Daoy (cell line): Measurements from ENCODE around the gene CRY2. TPM values are rescaled to one million over a fixed set of nuclear protein-coding genes. Genes with fewer than 3 reads are reported as not detected.

Experiments
- DNase-seq: peaks from one replicate; pipeline ENCODE4 v3.0.0-alpha.2; 2015; ENCODE audit warnings: low read depth
- total RNA-seq: library from RNA; depleted of rRNA; stranded (reverse); fragments of >200 nt; shearing (Covaris generic); gene quantifications from 2 replicates; pipeline ENCODE4 v1.2.3, GENCODE V29; 2014

The CRY2 gene
- total RNA-seq, 1 experiment from 2014 or later = 5.3 TPM

DNA sequence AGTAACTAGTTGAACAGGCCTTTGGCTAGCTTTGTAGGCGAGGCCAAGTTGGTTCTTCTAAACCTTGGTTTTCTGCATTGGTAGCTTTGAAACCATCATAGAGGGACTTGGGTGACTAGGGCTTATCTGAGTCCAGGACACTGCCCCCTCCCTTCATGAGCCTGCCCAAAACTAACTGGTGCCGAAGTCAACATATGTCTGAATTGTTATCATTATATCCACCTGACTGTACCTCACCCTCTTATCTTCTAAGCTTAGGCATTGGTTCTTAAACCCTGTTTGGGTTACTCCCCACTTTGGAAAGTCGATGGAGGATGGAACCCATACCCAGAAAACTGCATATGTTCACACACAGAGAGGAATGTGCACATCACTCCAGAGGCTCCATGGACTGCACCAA, 30.6 kb downstream of the CRY2 start:
- DNase-seq = no peak

DNA sequence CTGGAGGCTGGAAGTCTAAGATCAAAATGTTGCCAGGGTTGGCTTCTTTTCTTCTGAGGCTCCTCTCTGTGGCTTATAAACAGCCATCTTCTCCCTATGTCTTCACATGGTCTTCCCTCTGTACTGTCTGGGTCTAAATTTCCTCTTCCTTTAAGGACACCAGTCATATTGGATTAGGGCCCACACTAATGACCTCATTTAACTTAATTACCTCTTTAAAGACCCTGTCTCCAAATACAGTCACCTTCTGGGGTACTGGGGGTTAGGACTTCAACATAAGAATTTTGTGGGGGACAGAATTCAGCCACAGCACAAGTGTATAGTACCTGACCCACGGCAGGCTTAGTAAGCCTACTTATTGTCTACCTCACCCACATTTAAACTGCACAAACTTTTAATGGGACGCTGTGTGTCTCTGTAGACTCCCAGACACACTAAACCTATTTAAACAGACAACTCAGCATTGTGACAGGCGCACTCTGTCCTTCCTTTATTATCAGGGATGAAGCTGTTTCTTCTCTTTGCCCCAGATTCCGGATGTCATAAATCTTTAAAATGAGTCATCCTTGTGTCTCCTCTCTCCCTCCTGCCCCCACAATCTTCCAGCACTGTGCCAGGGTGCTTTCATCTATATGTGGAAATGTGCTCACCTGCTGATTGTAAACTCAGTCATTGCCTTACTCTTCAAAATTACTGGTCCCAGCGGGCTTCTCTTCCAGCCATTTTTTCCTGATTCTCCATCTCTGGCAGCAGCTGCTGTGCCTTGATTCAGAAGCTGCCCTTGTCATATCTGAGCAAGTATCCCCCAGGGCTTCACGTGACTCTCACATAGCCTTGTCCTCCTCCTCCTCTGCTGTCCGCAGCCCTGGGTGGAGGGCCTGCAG, 32.8 kb downstream of the CRY2 start:
- DNase-seq = peak; percentile 55

DNA sequence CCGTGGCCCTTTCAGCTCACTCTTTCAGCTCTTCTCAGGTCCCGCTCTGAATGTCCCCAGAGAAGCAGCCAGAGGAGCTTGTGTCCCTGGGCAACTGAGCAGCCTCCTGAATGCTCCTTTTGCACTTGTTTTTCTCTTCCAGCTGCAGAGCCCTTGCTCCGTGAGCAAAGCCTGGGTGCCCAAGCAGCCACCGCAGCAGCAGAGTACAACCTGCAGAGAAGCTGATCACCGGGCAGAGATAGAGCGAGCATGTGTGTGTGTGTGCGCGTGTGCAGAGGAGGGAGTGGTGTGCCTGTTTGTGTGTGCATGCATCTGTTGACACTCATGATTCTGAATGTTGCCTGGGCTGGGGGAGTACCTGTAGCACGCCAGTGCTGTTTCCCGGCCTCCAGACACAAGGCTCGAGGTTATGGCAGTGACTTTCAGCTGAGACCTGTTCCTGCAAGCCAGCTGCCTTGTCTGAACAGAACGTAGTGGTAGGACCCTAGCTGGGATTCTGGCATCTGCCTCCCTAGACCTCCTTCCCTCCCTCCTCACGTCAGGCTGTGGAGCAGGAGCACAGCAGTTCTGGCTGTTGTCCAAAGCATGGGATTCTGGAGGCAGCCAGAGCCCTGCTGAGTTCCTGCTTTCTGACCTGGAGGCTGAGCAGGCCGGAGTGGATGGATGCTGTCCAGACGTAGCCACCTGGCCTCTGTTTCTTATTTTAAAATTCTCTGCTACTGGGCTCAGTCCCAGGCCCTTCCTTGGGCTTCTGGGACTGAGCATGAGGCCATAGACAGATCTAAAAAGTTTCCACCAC, 33.7 kb downstream of the CRY2 start:
- no peak for DNase-seq

DNA sequence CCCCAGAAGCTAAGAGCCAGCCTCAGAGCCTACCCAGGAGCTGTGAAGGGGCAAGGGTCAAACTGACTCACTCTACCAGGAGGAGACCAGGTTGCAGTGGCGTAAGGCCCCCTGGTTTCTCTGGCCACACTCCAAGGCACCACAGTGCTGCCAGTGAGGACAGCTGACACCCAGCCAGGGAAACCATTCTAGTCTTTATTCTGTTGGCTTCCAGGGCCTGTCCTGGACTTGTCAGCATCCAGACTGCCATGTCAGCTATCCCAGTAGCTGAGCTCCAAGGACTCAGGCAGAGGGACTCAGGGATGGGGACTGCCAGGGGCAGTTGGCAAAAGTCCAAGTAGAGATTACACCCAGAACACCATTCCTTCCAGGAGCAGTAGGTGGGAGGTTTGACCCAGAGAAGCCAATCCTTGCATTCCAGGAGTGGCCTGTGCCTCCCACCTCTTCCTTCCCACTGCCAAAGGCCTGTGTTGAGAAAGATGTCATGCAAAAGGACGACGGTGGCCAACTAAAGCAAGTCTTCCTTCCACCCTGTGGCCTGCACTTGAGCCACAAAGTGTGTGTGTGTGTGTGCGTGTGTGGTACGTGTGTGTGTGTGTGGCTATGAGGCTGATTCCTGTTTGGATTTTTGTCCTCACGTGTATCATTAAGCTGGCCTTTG, 34.6 kb downstream of the CRY2 start:
- DNase-seq = no peak

DNA sequence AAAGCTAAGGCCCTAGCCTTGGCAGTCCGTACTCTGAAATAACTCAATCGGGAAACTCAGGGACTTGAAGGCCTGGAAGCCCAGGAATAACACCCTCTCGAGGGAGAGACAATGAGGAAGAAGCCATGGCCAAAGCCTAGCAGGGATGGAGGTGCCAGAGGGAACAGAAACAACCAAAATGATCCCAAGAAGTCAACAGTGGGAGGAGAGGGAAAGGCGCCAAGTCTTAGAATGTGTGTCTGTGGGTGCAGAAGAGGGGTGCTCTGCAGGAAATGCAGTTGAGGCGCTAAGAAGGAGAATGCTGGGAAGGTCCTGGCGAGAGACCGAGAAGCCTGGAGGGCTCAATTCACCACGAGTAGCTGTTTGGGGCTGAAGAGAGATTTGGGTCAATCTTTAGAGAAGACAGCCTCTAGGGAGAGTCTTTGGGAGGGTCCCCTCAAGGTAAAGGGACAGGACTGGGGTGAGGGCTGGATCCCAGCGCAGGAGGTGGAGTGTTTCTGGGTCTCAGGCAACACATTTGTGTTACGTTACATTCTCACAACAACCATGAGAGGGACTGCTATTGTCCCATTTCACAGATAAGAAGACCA, 37.4 kb downstream of the CRY2 start:
- no peak for DNase-seq

DNA sequence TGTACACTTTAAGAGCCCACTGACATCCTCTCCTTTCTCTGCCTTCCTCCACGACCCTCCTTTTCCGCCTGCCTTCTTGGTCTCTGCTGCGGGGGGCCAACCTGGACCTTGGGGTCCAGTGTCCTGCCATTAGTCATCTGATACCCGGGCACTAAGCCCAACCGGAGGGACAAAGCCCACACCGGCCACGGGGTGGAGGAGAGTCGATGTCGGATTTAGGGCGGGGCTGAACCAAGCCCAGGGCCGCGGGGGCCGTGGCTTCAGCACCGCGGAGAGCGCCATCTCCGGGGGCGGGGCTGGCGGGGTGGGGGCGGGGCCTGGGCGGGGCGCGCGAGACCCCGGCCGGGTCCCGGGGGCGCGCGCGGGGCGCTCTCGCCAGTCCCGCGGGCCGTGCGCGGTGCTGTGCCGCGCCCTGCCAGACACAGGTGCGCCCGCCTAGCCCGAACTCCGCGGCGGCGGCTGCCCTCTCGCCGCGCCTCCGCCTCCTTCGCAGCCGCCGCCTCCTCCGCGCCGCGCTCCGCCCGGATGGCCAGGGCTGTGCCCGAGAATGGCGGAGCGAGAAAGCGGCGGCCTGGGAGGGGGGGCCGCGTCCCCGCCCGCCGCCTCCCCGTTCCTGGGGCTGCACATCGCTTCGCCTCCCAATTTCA, 38.1 kb downstream of the CRY2 start, which contains the start of gene MAPK8IP1:
TSS of gene MAPK8IP1 (plus strand) at position 378 of the 647 bp plus-strand sequence. CDS start at position 548, 170 bp downstream.
- peak; percentile 39 for DNase-seq

DNA sequence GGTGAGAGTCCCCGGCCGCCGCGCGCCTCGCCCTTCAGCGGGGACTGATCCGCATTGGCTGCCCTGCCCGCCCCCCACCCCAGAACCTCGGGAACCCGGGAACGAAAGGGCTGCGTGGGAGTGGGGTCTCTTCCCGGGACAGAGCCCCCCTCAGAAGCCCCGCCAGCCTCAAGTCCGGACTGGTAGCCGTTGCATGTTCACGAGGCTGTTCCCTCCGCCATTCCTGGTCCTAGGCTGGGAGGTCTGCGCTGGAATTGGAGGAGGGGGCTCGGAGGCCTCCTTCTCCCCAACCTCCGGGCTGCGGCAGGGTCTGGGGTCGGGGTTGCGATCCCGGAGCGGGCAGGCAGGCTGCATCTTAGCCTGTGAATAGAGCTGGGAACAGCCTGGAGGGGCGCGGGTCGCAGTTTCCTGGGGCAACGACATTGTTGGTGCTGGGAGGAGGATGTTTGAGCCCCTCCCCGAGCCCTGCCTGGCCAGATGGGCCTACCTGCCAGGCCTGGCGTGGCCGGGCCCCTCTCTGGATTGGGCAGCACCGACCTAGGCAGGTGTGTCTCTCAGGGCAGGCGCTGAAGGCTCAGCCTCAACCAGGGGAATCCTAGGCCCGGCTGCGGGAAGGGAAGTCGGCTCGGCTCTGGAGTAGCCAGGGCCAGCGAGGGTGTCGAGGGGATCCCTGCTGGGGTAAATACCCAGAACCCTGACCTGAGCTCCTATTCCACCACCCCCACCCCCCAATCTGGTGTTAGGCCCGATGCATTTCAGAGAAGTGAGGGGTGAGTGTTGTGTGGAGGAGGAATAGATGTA, 38.8 kb downstream of the CRY2 start:
- no peak for DNase-seq

DNA sequence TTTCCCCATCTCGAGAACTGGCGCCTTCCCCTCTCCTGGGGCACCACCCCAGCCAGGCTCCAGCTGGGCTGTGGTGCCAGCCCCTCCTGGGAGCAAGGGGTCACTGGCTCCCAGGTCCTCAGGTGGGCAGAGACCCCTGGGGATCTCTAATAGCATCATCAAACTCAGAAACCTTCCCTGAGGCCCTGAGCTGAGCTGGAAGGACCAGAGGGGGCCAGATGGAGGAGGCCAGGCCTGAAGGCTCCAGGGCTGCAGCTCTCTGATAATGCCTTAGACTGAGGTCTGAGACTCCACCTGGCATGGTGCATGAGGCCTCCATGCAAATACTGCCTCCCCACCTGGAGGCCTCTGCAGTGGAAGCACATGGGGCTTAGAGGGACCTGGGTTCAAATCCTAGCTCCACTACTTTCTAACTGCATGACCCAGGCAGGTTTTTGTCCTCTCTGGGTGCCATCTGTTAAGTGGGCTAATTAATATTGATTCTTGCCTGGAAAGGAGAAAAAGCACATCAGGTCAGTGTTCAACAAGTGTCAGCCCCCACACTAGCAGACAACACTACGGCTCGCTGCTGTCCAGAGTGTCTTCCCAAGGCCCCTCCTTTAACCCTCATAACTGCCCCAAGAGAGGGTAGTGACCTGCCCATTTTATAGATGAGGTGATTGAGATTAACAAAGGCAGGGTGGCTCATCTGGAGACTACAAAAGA, 39.7 kb downstream of the CRY2 start:
- DNase-seq = no peak

DNA sequence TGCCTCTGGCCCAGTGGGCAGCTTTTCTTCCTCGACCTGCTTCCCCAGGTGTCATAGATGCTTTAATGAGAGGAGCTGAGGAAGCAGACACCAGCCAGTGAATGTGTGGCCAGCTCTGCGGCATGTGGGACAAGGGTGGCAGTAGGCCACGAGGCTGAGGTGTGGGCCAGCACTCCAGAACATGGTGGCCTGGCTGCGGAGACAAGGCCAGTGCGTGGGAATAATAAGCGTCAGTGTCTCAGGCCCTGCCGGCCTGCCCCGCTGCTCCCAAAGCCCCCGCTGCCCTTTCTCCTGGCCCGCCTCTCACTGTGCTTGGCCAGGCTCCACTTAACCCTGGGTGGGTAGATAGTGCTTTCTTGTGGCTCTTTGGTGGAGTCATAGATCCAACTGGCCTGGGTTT, 40.3 kb downstream of the CRY2 start:
- no peak for DNase-seq

DNA sequence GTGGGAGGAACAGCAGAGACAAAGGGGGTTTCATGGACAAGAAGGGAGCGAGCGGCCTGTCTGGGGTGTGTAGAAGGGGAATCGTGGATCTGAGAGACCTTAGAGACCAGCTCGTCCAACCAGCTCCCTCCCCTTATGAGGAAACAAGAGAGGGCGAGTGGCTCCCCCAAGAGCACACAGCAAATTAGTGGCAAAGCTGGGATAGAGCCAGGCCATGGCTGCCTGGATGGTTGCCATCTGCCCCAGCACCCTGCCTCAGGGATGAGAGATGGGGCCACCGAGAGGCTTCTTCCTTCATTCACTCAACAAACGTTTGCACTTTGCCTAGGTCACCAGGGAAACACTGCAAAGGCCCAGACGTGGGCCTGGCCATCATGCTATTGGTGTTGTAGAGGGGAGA, 42.3 kb downstream of the CRY2 start:
- no peak for DNase-seq

DNA sequence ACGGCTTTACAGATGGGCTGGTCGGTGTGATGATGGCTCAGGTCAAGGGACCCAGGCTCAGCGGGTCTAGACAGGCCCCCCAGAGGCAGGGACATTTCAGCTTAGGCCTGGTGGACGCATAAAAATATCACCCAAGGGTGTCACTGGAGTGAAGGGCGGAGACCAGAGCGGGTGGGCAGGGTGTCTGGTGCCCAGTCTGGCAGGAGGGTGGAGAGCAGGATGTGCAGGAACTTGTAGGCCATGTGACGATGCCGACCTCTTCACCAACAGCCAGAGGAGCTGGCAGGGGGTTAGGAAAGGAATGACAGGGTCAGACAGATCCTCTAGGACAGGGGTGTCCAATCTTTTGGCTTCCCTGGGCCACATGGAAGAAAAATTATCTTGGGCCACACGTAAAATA, 42.7 kb downstream of the CRY2 start:
- no peak for DNase-seq

DNA sequence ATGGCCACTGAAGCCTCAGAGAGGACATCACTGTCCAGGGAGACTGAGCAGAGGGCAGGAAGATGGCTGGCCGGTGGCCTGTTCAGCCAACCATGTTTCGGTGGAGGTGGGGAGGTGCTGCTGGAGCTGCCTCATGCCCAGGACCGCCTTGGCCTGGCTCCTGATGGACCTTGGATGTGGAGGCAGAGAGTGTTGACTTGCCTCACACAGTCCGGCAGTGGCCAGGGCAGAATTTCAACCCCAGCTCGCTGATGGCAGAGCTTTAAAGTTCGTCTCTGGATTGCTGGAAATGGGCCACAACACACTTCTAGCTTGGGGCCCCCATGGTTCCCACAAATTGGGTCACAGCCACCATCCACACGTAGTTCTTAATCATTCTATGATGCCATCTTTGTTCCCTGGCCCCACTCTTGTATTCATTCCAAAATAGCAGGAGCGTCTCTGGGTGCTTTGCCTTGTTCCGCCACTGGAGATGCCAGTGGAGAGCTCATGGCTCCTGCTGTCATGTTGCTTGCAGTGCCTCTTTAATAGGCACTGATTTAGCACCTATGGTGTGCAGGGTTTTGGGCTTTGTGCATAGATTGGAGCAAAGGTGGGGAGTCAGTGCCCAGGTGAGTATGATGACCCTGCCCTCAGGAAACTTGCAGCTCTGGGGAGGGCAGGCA, 43.7 kb downstream of the CRY2 start:
- no peak for DNase-seq

DNA sequence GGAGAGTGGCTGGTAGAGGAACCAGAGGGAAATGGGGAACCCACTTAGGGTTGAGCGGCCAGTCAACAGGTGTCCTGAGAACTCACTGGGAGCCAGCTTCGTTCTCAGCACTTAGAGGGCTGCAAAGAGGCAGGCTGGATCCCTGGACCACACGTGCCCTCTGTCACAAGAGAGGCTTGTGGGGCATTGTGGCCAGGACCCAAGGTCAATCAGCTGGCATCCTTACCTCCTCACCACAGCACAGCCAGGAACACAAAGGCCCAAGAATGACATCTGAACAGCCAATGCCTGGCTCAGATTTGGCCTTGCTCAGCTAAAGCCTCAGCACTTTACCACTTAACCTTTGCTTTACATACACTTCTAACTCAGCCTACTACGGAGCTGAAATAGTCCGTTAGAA, 45.6 kb downstream of the CRY2 start:
- DNase-seq = no peak

DNA sequence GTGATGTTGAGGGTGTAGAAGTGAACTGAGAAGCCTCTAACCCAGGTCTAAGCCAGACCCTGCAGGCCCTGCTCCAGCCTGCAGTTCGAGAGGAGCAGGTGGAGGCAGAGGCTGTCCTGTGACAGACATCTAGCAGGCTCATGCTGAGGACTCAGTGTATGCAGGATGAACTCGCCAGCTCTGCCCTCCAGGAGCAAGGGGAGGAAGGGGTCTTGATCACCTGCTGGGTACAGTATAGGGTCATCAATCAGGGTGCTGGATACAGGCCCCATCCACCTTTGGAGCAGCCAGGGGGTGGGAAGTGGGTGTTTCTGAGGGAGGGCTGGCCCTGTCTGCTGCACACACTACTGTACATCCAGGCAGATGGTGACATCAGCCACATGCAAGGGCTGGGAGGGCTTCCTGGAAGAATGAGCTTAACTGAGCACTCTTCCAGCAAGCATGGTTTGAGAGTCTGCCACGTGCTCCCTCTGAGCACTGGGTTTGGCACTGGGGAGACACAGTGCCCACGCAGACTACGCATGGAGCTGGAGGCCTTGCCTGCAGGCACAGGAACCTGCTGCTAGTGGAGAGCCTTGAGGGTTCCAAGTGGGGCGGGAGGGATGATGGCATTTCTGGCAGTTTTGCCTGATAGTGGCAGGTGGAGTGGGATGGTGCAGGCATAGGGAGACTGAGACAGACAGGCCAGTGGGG, 47.4 kb downstream of the CRY2 start:
- no peak for DNase-seq

DNA sequence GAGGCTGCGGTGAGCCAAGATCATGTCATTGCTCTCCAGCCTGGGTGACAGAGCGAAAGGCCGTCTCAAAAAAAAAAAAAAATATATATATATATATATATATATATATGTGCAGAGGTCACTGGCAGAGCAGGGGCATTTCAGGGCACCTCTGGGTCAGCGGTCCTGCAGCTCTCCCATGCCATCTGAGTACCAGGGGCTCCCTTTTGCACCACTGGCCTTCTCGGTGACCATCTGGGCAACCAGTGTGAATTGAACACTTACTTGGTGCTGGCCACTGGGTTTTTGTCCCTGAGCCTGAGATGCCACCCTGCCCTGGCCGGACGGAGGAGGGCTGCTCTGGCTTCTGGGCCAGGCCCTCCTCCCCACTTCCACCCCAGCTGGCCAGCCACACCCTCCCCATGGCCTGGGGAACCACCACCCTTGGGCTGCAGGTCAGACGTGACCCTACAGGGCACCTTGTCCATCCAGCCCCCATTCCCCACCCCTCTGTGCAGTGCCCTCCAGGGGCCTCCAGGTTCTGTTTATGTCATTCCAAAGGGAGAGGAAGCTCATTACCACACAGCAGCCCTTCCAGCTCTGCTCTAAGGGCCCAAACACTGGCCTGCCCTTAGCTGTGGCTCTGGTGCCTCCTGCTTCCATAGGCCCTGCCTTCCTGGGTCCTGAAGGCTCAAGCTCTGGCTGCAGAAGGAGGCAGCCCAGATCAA, 48.4 kb downstream of the CRY2 start:
- DNase-seq = no peak

DNA sequence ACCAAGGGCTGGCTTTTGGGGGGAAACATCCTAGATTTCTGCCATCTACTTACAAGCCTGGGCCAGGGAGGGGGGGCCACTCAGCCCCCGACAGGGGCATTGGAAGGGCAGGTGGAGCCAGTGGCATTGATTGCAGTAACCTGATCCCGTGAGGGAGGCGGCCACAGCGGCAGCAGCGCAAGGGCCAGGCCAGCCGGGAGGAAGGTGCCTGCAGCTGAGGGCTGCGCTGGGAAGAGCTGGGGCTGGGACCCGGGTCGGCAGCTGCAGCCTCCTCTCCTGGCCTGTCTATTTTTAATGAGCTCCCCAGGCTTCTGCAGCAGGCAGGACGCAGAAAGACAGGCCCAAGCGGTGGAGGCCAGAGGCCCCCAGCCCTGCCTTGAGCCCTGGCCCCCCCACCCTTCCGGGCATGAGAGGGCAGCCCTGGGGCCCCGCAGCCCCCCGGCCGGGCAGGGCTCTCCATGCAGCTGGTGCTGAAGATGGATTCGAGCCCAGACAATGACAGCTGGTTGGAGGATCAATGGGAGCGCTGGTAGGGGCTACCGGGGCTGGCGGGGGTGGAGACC, 49.2 kb downstream of the CRY2 start:
- no peak for DNase-seq

DNA sequence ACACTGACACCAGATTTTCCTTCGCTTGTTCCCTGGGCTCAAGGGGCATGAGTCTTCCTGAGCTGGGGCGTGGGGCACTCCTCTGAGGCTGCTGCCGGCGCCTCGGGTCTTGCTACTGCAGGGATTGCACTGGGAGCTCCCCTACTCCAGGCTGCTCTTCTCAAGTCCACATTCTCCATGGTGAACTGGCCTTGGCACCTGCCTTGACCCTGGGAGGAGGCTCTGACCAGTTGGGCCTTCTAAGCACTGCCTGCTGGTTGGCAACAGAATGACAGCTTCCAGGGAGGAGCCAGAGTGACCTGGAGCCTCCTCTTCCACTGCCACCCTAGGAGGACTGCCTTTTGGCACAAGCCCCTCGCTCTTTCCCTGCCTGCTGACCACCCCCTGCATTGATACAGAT, 50.3 kb downstream of the CRY2 start:
- no peak for DNase-seq

DNA sequence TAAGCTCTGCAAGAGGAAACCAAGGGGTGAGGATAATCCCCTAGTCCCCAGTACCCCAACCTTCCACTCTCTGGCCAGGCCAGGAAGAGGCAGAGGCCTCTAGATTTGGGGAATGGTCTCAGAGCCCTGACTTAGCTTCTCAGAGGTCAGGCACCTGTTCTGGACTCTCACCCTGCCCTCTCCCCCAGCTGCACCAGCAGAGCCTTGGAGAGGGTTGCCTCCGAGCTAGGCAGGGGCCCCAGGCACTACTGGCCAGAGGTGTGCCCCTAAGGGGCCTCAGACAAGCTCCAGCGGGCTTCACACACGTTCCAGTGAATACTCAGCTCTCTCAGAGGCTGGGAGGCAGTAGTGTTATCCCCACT, 51.8 kb downstream of the CRY2 start:
- no peak for DNase-seq
